Esophagus muscularis mucosa (tissue), 4 donors: ENCODE measurements around the gene TRMU. TPM values are rescaled to one million over a fixed set of nuclear protein-coding genes. Genes with fewer than 3 reads are reported as not detected.

ENCODE experiments used
- DNase-seq: peaks from one replicate; pipeline ENCODE4 v3.0.0-alpha.2; 2017; ENCODE audit errors: extremely low spot score
- H3K27ac ChIP-seq, 4 donors: fragments of 200-600 bp; sonication (generic); replicated peaks in 1 of 4; 1 replicate in 3 of 4; 2 replicates in 1 of 4; pipeline ENCODE4 v1.5.1; 2016 to 2019; ENCODE audit warnings: mild to moderate bottlenecking in 1 of 4
- H3K27me3 ChIP-seq, 4 donors: fragments of 200-600 bp; sonication (generic); one replicate each; pipeline versions ENCODE4 v1.5.1 to v1.6.0; 2016 to 2019
- H3K36me3 ChIP-seq, 4 donors: fragments of 200-600 bp; sonication (generic); one replicate each; pipeline ENCODE4 v1.5.1; 2016 to 2019
- H3K4me1 ChIP-seq, 4 donors: fragments of 200-600 bp; sonication (generic); one replicate each; pipeline ENCODE4 v1.5.1; 2016 to 2019
- H3K4me3 ChIP-seq, 4 donors: fragments of 200-600 bp; sonication (generic); 1 replicate in 2 of 4; 2 replicates in 2 of 4; pipeline ENCODE4 v1.5.1; 2016 to 2019; ENCODE audit warnings: mild to moderate bottlenecking in 4 of 4, moderate library complexity in 1 of 4
- H3K9me3 ChIP-seq, 4 donors: fragments of 200-600 bp; sonication (generic); 1 replicate in 3 of 4; 2 replicates in 1 of 4; pipeline ENCODE4 v1.5.1; 2016 to 2019
- CTCF ChIP-seq, 3 experiments: fragments of 200-600 bp in 2 of 3; fragments of 450-650 bp in 1 of 3; sonication (generic) in 2 of 3; IDR thresholded peaks; one replicate each; pipeline ENCODE4 v1.5.1; 2017 to 2019; ENCODE audit warnings: antibody characterized with exemption in 3 of 3, mild to moderate bottlenecking in 2 of 3, moderate library complexity in 1 of 3
- EP300 ChIP-seq: sonication (generic); formaldehyde crosslinking; IDR thresholded peaks from one replicate; pipeline ENCODE4 v1.6.1; 2017; ENCODE audit warnings: antibody characterized with exemption
- POLR2A ChIP-seq: fragments of 450-650 bp; IDR thresholded peaks from one replicate; pipeline ENCODE4 v1.6.1; 2017; ENCODE audit warnings: antibody characterized with exemption, moderate library complexity, mild to moderate bottlenecking, low read depth
- POLR2AphosphoS5 ChIP-seq, 2 donors: sonication (generic); formaldehyde crosslinking; IDR thresholded peaks; one replicate each; pipeline ENCODE4 v1.6.1; 2017; ENCODE audit warnings: antibody characterized with exemption in 2 of 2
- WGBS: methylation state at CpG from one replicate; pipeline ENCODE4 v1.1.5; 2018; 5-methylcytosine and 5-hydroxymethylcytosine counted together
- intact Hi-C: fragments of 100-400 bp; cut with DNase I; formaldehyde crosslinking; loops from one replicate; pipeline ENCODE4 v1.15.1; 2023
- total RNA-seq, 4 donors: library from RNA; depleted of rRNA; stranded (reverse); fragments of >200 nt; gene quantifications; one replicate each; pipeline versions ENCODE4 v1.1.0 to v1.2.1, GENCODE V29; 2016

The TRMU gene
- total RNA-seq, 4 donors from 2014 or later: 18.1 to 23.6 (median 20.6) TPM

DNA sequence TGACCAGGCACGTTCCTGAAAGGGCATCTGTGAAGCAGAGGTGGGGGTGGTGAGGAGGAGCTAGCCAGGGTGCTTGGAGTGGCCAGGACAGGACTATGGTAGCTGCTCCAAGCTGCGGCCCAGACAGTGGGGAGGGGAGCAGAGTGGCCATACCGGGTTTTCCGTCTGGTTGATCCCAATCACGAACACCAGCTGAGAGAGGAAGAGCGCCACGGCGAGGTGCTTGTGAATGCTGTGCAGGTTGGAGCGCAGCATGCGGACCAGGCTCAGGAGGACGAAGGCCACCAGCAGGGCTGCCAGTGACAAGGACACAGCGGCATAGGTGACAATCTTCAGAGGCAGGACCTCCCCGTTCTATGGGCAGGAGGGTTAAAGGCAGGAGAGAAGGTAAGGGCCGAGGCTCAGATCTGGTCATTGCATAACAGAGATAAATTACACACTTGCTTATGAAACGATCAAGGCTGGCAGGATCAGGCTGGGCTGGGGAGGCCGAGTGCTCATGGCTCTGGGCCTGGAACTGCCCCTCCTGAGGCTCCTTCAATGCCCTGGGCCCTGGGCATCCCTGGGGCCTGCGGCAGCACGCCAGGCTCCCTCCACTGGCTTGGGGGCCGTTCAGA is 41.5 kb downstream of the TRMU start:
- peaks cover 0 to 12% (median 10%) of the 10 kb centered on the region in 4 donors for H3K9me3 ChIP-seq
- peaks cover 0 to 6% (median 0%) of the 10 kb centered on the region in 4 donors for H3K4me1 ChIP-seq
- intact Hi-C loops: no loop called here
- H3K27me3 ChIP-seq: peaks cover 0 to 5% (median 0%) of the 10 kb centered on the region in 4 donors
- TF ChIP-seq EP300 (no peak), POLR2A (no peak), POLR2AphosphoS5 (IDR thresholded peaks at IDR 0.05) (no peak), CTCF (IDR thresholded peaks at IDR 0.05) (no peak)
- H3K27ac ChIP-seq: no peak overlapping the region
- DNase-seq: no peak
- H3K36me3 ChIP-seq: peaks cover 0 to 4% (median 0%) of the 10 kb centered on the region in 4 donors
- WGBS: 95% methylated on average over 17 of the region's 19 CpGs
- no peak overlapping the region for H3K4me3 ChIP-seq

DNA sequence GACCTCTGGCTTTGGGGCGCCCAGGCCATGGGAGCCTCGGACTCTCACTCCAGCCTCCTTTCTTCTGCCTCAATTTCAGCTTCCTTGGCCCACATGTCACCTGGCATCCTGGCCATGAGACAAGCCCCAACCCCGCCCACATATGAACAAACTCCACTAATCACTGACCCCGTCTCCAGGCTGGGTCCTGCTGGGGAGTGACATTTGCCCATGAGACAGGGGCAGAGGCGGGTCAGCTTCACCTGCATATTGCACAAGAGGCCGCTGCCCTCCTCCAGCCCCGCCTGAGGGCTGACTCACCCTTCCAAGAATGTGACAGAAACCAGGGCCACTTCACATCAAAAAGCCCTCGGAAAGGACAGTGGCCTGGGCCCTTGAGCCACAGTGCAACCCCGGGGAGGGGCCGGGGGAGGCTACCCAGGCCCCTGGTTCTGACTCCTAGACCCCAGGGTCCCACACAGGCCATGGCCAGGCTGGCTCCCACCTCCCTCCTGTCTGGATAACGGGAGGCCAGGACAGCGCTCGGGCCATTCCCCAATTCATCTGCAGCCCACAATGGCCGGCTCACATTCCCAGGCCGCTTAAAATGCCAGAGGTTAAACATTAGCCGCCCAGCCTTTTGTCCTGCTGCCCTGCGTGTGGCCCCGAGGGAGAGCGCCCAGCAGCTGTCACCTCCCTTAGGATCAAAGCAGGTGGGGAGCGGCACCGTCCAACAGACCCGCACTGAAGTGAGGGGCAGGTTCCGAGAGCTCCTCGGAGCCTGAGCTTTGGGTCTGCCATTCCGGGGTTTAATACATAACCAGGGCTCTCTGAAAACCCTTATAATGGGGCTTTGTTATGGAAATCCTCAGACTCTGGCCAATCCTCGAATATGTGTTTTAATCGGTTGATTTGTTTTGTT is 42.3 kb downstream of the TRMU start:
- peaks cover 0 to under 1% (median 0%) of the 10 kb centered on the region in 4 donors for H3K36me3 ChIP-seq
- peaks cover 0 to 5% (median 0%) of the 10 kb centered on the region in 4 donors for H3K27me3 ChIP-seq
- no peak for DNase-seq
- intact Hi-C loops: no loop called here
- 84% methylated on average over 17 of the region's 27 CpGs for WGBS
- no peak overlapping the region for H3K4me3 ChIP-seq
- H3K27ac ChIP-seq: no peak overlapping the region
- peaks cover 0 to 12% (median 10%) of the 10 kb centered on the region in 4 donors for H3K9me3 ChIP-seq
- H3K4me1 ChIP-seq: peaks cover 0 to 6% (median 0%) of the 10 kb centered on the region in 4 donors
- TF ChIP-seq EP300 (no peak), POLR2A (no peak), CTCF (IDR thresholded peaks at IDR 0.05) (no peak), POLR2AphosphoS5 (IDR thresholded peaks at IDR 0.05) (no peak)

- H3K9me3 ChIP-seq: peaks cover 0 to 12% (median 10%) of the 10 kb centered on the region in 4 donors
- intact Hi-C loops: no loop called here
- WGBS: 80% methylated on average over 17 of the region's 22 CpGs
- peaks cover 0 to 5% (median 0%) of the 10 kb centered on the region in 4 donors for H3K27me3 ChIP-seq
- no peak overlapping the region for H3K27ac ChIP-seq
- no peaks in the 10 kb centered on the region for H3K36me3 ChIP-seq
- H3K4me1 ChIP-seq: peaks cover 0 to 6% (median 0%) of the 10 kb centered on the region in 4 donors
- DNase-seq: no peak
- H3K4me3 ChIP-seq: no peak overlapping the region
- TF ChIP-seq CTCF (IDR thresholded peaks at IDR 0.05): no peak
- TF ChIP-seq POLR2AphosphoS5 (IDR thresholded peaks at IDR 0.05): no peak
- TF ChIP-seq POLR2A: no peak
- TF ChIP-seq EP300: no peak
These were observed 43.0 kb downstream of the TRMU start for GRCh38 chr22:46378426-46379065.

- Histone ChIP-seq H3K4me1 (peaks cover 0 to 6% (median 0%) of the 10 kb centered on the region in 4 donors), H3K4me3 (no peak overlapping the region), H3K27me3 (peaks cover 0 to 5% (median 0%) of the 10 kb centered on the region in 4 donors), H3K27ac (no peak overlapping the region), H3K36me3 (no peaks in the 10 kb centered on the region), H3K9me3 (peaks cover 0 to 12% (median 10%) of the 10 kb centered on the region in 4 donors)
- no peak for DNase-seq
- 89% methylated on average over 29 of the region's 29 CpGs for WGBS
- intact Hi-C loops: no loop called here
- no peak for TF ChIP-seq CTCF (IDR thresholded peaks at IDR 0.05)
- TF ChIP-seq POLR2AphosphoS5 (IDR thresholded peaks at IDR 0.05): no peak
- TF ChIP-seq EP300: no peak
- TF ChIP-seq POLR2A: no peak
These were observed 43.8 kb downstream of the TRMU start for GRCh38 chr22:46379066-46379930.
